GM12878 (cell line): ENCODE results near the gene DYRK4. TPM values are rescaled to one million over a fixed set of nuclear protein-coding genes. Genes with fewer than 3 reads are reported as not detected.

Experiments used
- ATAC-seq: fragments of 200-7000 bp; cut with Tn5 transposase; 3 replicates; pipeline ENCODE4 v1.9.1; 2020; ENCODE audit warnings: mild to moderate bottlenecking, moderate library complexity
- BruUV-seq: library from RNA; stranded (reverse); fragments of 400-500 nt; replicated peaks from 2 replicates; lab custom pipeline; 2021; lab: Mats Ljungman, UMichigan
- CTCF ChIA-PET: fragments of 300-600 bp; sonication (Branson Sonifier 250); formaldehyde crosslinking; extraction: SDS; loops from one replicate; lab custom pipeline; 2021; ENCODE audit warnings: inconsistent platforms; lab: Yijun Ruan, JAX
- POLR2A ChIA-PET: fragments of 350-600 bp; formaldehyde crosslinking; extraction: SDS; loops from one replicate; lab custom pipeline; 2021; ENCODE audit warnings: inconsistent platforms; lab: Charles Lee
- RAD21 ChIA-PET: fragments of 300-600 bp; sonication (Branson Sonifier 250); formaldehyde crosslinking; loops from one replicate; lab custom pipeline; 2023; ENCODE audit warnings: antibody characterized with exemption; ENCODE audit not compliant: unreplicated experiment; lab: Charles Lee
- SMC1A ChIA-PET: fragments of 300-600 bp; sonication (Branson Sonifier 250); formaldehyde crosslinking; loops from one replicate; lab custom pipeline; 2023; ENCODE audit not compliant: unreplicated experiment, uncharacterized antibody; lab: Charles Lee
- DNase-seq: peaks from one replicate; pipeline ENCODE4 v3.0.0-alpha.2; 2011; ENCODE audit warnings: low read depth, low spot score
- FAIRE-seq: peaks from 3 replicates; lab custom pipeline; 2011; peaks lifted over from hg19 to GRCh38; lab: Jason Lieb, UNC
- H2AFZ ChIP-seq: 2 replicates; pipeline ENCODE4 v1.6.0; 2011; ENCODE audit warnings: low read depth, low read length, control low read depth; ENCODE audit not compliant: control insufficient read depth
- H3K27ac ChIP-seq: 2 replicates; pipeline ENCODE4 v1.5.1; 2011; ENCODE audit warnings: control low read depth; ENCODE audit not compliant: control insufficient read depth, insufficient read depth
- H3K27me3 ChIP-seq, 2 experiments: replicated peaks in 1 of 2; 2 replicates each; pipeline versions ENCODE4 v1.6.0 to v1.6.1; 2011; ENCODE audit warnings: low read length in 1 of 2; ENCODE audit not compliant: control insufficient read depth in 2 of 2, insufficient read depth in 2 of 2
- H3K36me3 ChIP-seq, 2 experiments: 2 replicates each; pipeline ENCODE4 v1.5.1; 2011; ENCODE audit warnings: low read length in 1 of 2; ENCODE audit not compliant: control insufficient read depth in 2 of 2, insufficient read depth in 2 of 2
- H3K4me1 ChIP-seq: 2 replicates; pipeline ENCODE4 v1.6.1; 2011; ENCODE audit warnings: mild to moderate bottlenecking, low read length, moderate library complexity, mixed read lengths; ENCODE audit not compliant: control insufficient read depth, insufficient read depth
- H3K4me2 ChIP-seq: 2 replicates; pipeline ENCODE4 v1.6.0; 2011; ENCODE audit warnings: control low read depth; ENCODE audit not compliant: control insufficient read depth, insufficient read depth
- H3K4me3 ChIP-seq: fragments of 200-600 bp; sonication (generic); 2 replicates; pipeline ENCODE4 v1.5.1; 2016
- H3K79me2 ChIP-seq: 2 replicates; pipeline ENCODE4 v1.6.0; 2011; ENCODE audit warnings: low read length; ENCODE audit not compliant: control insufficient read depth, insufficient read depth
- H3K9ac ChIP-seq: 2 replicates; pipeline ENCODE4 v1.8.0; 2011; ENCODE audit warnings: low read length, control low read depth, mixed read lengths; ENCODE audit not compliant: control insufficient read depth, insufficient read depth
- H3K9me3 ChIP-seq: replicated peaks from 3 replicates; pipeline ENCODE4 v1.5.1; 2011; ENCODE audit warnings: mild to moderate bottlenecking, low read length; ENCODE audit not compliant: control insufficient read depth, insufficient read depth
- H4K20me1 ChIP-seq: 2 replicates; pipeline ENCODE4 v1.6.0; 2011; ENCODE audit not compliant: control insufficient read depth, insufficient read depth
- ASH2L ChIP-seq: fragments of 300-600, 200-600 bp; sonication (generic); IDR thresholded peaks from 2 replicates; pipeline ENCODE4 v1.6.1; 2017; ENCODE audit warnings: low read depth, mild to moderate bottlenecking, borderline replicate concordance
- FOXK2 ChIP-seq: fragments of 450-650 bp; IDR thresholded peaks from 2 replicates; pipeline ENCODE4 v1.6.1; 2017; ENCODE audit warnings: mild to moderate bottlenecking, moderate library complexity
- HDGF ChIP-seq: fragments of 450-650 bp; IDR thresholded peaks from 2 replicates; pipeline ENCODE4 v1.6.1; 2016; ENCODE audit warnings: antibody characterized with exemption
- PAX5 ChIP-seq: IDR thresholded peaks from 2 replicates; pipeline ENCODE4 v1.6.1; 2011; ENCODE audit warnings: low read depth, low read length, borderline replicate concordance
- POLR2A ChIP-seq: IDR thresholded peaks from 2 replicates; pipeline ENCODE4 v1.6.1; 2011; ENCODE audit warnings: low read depth, mild to moderate bottlenecking, low read length
- RAD21 ChIP-seq: IDR thresholded peaks from 2 replicates; pipeline ENCODE4 v1.6.1; 2011; ENCODE audit warnings: mild to moderate bottlenecking, low read depth, low read length, moderate library complexity; ENCODE audit not compliant: insufficient read depth
- TAF1 ChIP-seq: IDR thresholded peaks from 2 replicates; pipeline ENCODE4 v1.6.1; 2011; ENCODE audit warnings: mild to moderate bottlenecking, low read depth, low read length, borderline replicate concordance
- TCF12 ChIP-seq: IDR thresholded peaks from 2 replicates; pipeline ENCODE4 v1.6.1; 2011; ENCODE audit warnings: low read depth, mild to moderate bottlenecking, low read length
- TCF7 ChIP-seq: IDR thresholded peaks from 2 replicates; pipeline ENCODE4 v1.6.1; 2014; ENCODE audit warnings: antibody characterized with exemption, borderline replicate concordance
- ZNF384 ChIP-seq: IDR thresholded peaks from 2 replicates; pipeline ENCODE4 v1.6.1; 2012; ENCODE audit warnings: low read depth, mild to moderate bottlenecking, low read length, improper control_type of control experiment, borderline replicate concordance
- ZNF622 ChIP-seq: fragments of 450-650 bp; IDR thresholded peaks from 2 replicates; pipeline ENCODE4 v1.6.1; 2017; ENCODE audit warnings: mild to moderate bottlenecking, inconsistent platforms
- WGBS: methylation state at CpG from one replicate; pipeline ENCODE4 v1.1.6; 2016; ENCODE audit warnings: low lambda C conversion rate; ENCODE audit not compliant: insufficient replicate concordance, insufficient coverage; ENCODE audit errors: missing lambda C conversion rate; 5-methylcytosine and 5-hydroxymethylcytosine counted together
- in situ Hi-C: fragments of 300-500 bp; cut with MboI; formaldehyde crosslinking; loops from 9 replicates; pipeline ENCODE4 v1.14.3; 2018; ENCODE audit warnings: mixed read lengths
- intact Hi-C: fragments of 100-400 bp; cut with micrococcal nuclease; formaldehyde crosslinking; loops from one replicate; pipeline ENCODE4 v1.14.2; 2022; ENCODE audit not compliant: unreplicated experiment
- polyA plus RNA-seq, 11 experiments: library from polyadenylated mRNA; depleted of rRNA in 4 of 11; unstranded in 6 of 11; stranded (reverse) in 5 of 11; fragments of >200 nt; fragmentation: Nextera tagmentation in 4 of 11; fragmentation: Illumina TruSeq in 1 of 11; extraction: Ambion mirVana in 4 of 11; extraction: Trizol in 1 of 11; gene quantifications; 1 replicate in 1 of 11; 2 replicates in 10 of 11; pipeline versions ENCODE4 v1.2.1 to v1.2.3, GENCODE V29; 2011 to 2016; ENCODE audit warnings: inconsistent platforms in 2 of 11, missing spikeins in 2 of 11, low read depth in 1 of 11
- total RNA-seq, 4 experiments: library from RNA; depleted of rRNA in 3 of 4; stranded (reverse); fragments of >200 nt in 3 of 4; fragmentation: Illumina TruSeq in 1 of 4; extraction: Trizol in 1 of 4; gene quantifications; 2 replicates each; pipeline versions ENCODE4 v1.2.1 to v1.2.3, GENCODE V29; 2013 to 2021
- TF ChIP-seq, protein P1 (sequence below): IDR thresholded peaks from 2 replicates; pipeline ENCODE4 v1.6.1; 2011; ENCODE audit warnings: borderline replicate concordance, low read depth, mild to moderate bottlenecking, moderate library complexity, low read length; ENCODE audit not compliant: insufficient read depth, poor library complexity, severe bottlenecking

Gene DYRK4
- total and polyA plus RNA-seq, 10 of the 15 experiments (the other 5 are each of a cell fraction or from before 2014, with no cell fraction given) = 30.8 to 66.7 (median 46.8) TPM

DNA sequence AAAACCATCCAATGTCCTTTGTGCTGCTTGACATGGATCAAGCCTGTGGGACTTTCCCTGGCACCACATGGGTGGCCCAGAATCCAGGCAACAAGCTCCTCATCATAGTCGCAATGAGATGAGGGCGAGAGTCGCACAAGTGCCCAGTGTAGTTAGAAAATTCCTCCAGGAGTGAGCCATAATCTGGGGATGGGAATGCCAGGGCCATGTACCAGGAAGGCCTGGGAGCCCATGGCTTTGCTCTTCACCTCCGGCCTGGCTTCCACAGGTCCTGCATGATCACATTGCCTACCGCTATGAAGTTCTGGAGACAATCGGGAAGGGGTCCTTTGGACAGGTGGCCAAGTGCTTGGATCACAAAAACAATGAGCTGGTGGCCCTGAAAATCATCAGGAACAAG, 33.9 kb downstream of the DYRK4 start (continued):
- TF ChIP-seq RAD21 (no peak), FOXK2 (no peak), POLR2A (no peak)

DNA sequence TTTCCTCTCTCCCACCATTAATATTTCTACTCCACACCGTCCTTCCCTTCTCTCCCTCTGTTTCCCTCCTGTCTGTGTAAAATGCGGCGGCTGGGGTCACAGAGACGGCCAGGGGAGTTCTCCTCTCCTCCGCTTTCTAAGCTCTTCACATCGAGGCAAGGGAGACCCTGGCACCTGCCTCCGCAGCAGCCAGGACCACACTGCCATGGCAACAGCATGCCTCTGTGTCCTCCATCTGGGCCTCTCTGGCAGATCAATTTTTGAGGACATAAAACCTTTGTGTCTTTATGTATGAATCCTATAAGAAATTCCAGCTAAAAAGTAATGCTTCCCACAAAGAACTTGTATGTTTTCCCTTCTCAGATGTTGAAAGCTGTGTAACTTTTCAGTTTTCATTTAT, 41.4 kb downstream of the DYRK4 start:
- H3K9me3 ChIP-seq = no peaks in the 10 kb centered on the region
- intact Hi-C loops = loop anchor here (10.0 kb wide), 1 partner anchor 151 kb away; no protein-coding TSS in a partner anchor
- BruUV-seq = no TSS peak

DNA sequence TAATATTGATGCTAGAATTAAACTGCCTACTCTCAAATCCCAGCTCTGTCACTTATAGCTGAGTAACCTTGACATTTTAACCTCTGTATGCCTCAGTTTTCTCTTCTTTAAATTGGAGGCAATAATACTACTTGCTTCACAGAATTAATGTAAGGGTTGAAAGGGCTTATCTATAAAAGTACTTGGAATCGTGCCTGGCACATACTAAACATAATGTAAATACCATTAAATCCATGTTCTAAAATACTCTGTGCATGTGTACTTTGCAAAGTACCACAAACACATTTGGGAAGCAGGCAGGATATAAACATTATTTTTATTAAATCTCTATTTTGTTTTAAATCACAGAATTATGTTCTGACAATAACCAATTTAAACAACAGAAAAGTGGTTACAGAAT, 41.9 kb downstream of the DYRK4 start:
- Histone ChIP-seq H3K36me3 (no peaks in the 10 kb centered on the region), H3K4me3 (no peak overlapping the region), H4K20me1 (no peaks in the 10 kb centered on the region), H3K9ac (no peak overlapping the region), H3K79me2 (peaks cover 9% of the 10 kb centered on the region), H3K4me2 (no peak overlapping the region), H2AFZ (no peak overlapping the region), H3K4me1 (no peaks in the 10 kb centered on the region), H3K27ac (no peak overlapping the region), H3K27me3 (no peaks in the 10 kb centered on the region), H3K9me3 (no peaks in the 10 kb centered on the region)
- intact Hi-C loops = loop anchor here (2.0 to 10.0 kb wide), 2 partner anchors 45 to 151 kb away; partner anchors contain the start of genes AKAP3 and NDUFA9
- ChIA-PET CTCF (interaction anchor here (1.0 to 5.1 kb wide), 13 partner anchors 8 to 499 kb away, joined by 3 to 30 read pairs (median 4); partner anchors contain the start of genes AKAP3 and NDUFA9), POLR2A (no interaction called here), SMC1A (interaction anchor here (0.6 to 1.7 kb wide), 7 partner anchors 13 to 154 kb away, joined by 3 to 7 read pairs (median 3); no protein-coding TSS in a partner anchor), RAD21 (interaction anchor here (1.2 to 2.7 kb wide), 3 partner anchors 17 to 45 kb away, joined by 3 to 14 read pairs (median 4); partner anchors contain the start of genes AKAP3 and NDUFA9)
- 0% methylated on average over 1 of the region's 1 CpG for WGBS
- TF ChIP-seq HDGF (no peak), TCF7 (no peak), TAF1 (no peak)
- TF ChIP-seq, protein P1, sequence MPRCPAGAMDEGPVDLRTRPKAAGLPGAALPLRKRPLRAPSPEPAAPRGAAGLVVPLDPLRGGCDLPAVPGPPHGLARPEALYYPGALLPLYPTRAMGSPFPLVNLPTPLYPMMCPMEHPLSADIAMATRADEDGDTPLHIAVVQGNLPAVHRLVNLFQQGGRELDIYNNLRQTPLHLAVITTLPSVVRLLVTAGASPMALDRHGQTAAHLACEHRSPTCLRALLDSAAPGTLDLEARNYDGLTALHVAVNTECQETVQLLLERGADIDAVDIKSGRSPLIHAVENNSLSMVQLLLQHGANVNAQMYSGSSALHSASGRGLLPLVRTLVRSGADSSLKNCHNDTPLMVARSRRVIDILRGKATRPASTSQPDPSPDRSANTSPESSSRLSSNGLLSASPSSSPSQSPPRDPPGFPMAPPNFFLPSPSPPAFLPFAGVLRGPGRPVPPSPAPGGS = no peak
- FAIRE-seq = no peak
- no peak for DNase-seq
- in situ Hi-C loops = no loop called here
- no TSS peak for BruUV-seq
- no peak for ATAC-seq

More for the DNA sequence above, 41.4 kb downstream of the DYRK4 start:
- ChIA-PET SMC1A (interaction anchor here (1.1 to 1.2 kb wide), 2 partner anchors 13 to 41 kb away, joined by 3 to 4 read pairs; no protein-coding TSS in a partner anchor), RAD21 (no interaction called here), POLR2A (no interaction called here), CTCF (interaction anchor here (1.0 to 5.1 kb wide), 10 partner anchors 9 to 72 kb away, joined by 3 to 30 read pairs (median 4); partner anchors contain the start of genes AKAP3 and NDUFA9)
- Histone ChIP-seq H4K20me1 (no peaks in the 10 kb centered on the region), H3K4me2 (no peak overlapping the region), H3K36me3 (no peaks in the 10 kb centered on the region), H3K27me3 (no peaks in the 10 kb centered on the region), H3K4me1 (no peaks in the 10 kb centered on the region), H3K79me2 (peaks cover 9% of the 10 kb centered on the region), H3K9ac (no peak overlapping the region), H3K27ac (no peak overlapping the region), H2AFZ (no peak overlapping the region), H3K4me3 (no peak overlapping the region)
- 66% methylated on average over 6 of the region's 7 CpGs for WGBS
- no peak for FAIRE-seq
- in situ Hi-C loops = no loop called here
- no peak for DNase-seq
- TF ChIP-seq ZNF384 = no peak
- TF ChIP-seq ZNF622 = no peak
- no peak for TF ChIP-seq TCF12
- no peak for TF ChIP-seq PAX5
- TF ChIP-seq ASH2L = no peak
- ATAC-seq = no peak
